ENCODE results near the gene DNAJC5G. TPM values are rescaled to one million over a fixed set of nuclear protein-coding genes. Genes with fewer than 3 reads are reported as not detected.

The DNAJC5G gene
- total and polyA plus RNA-seq, 11 donors, result 0.11 to 3.3 (median 1.2) TPM

DNA sequence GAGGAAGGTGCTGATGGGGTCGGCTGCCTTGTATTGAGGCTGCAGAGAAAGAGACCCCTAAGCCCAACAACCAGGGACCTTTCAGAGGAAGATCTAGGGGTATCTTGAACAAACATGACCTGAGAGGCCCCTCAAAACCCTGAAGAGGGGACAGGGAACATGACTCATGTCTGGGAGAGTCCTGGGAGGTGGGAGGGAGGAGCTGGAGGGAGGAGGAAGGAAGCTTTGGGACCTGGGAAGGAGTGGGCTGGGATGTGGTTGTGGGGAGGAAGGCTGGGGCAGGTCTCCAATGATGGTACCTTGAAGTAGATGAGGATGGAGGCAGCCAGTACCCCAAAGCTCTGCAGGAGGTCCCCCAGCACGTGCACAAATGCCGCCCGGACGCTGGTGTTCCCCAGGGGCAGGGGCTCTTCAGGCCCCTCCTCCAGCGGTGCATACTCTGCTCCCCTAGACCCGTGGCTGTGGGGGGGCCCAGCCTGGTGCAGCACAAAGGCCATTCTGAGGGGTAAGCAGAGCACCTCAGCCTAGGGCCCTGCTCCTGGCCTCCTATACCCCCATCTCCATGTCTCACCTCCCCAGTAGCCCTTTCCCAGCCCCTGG lies 18.3 kb upstream of the DNAJC5G start:
- no peaks in the 10 kb centered on the region for H3K36me3 ChIP-seq
- TF ChIP-seq, protein P1, sequence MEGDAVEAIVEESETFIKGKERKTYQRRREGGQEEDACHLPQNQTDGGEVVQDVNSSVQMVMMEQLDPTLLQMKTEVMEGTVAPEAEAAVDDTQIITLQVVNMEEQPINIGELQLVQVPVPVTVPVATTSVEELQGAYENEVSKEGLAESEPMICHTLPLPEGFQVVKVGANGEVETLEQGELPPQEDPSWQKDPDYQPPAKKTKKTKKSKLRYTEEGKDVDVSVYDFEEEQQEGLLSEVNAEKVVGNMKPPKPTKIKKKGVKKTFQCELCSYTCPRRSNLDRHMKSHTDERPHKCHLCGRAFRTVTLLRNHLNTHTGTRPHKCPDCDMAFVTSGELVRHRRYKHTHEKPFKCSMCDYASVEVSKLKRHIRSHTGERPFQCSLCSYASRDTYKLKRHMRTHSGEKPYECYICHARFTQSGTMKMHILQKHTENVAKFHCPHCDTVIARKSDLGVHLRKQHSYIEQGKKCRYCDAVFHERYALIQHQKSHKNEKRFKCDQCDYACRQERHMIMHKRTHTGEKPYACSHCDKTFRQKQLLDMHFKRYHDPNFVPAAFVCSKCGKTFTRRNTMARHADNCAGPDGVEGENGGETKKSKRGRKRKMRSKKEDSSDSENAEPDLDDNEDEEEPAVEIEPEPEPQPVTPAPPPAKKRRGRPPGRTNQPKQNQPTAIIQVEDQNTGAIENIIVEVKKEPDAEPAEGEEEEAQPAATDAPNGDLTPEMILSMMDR (IDR thresholded peaks at IDR 0.05), result no peak
- no peak for TF ChIP-seq POLR2A (IDR thresholded peaks at IDR 0.05)
- no peak overlapping the region for H3K4me3 ChIP-seq
- ATAC-seq (no peak), DNase-seq (no peak)
- H3K9me3 ChIP-seq, result no peaks in the 10 kb centered on the region
- peaks cover 7 to 74% (median 15%) of the 10 kb centered on the region in 9 donors for H3K27me3 ChIP-seq
- intact Hi-C loops (cut with DNase I), result no loop called here
- H3K27ac ChIP-seq, result no peak overlapping the region
- H3K4me1 ChIP-seq, result peaks cover 0 to 9% (median 0%) of the 10 kb centered on the region in 12 donors
- WGBS, 4 donors, result 59 to 80% (median 72%) methylated on average over 4 to 7 of the region's 7 CpGs

DNA sequence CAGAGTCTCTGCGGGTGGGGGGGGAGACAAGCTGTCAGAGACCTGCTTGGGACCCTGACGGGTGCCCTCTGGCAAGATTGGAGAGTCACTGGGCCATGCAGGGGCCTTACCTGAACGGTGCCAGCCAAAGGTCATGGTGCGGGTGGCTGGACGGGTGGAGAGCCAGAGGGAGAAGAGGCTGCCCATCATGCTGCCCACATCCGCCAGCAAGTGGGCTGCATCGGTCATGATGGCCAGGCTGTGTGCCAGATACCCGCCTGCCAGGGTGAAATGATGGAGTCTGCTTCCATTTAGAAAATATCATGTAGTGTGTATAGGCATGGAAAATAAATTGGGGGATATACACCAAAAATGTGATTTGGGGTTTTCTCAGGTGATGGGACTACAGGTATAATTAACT lies 17.2 kb upstream of the DNAJC5G start:
- Histone ChIP-seq H3K36me3 (no peaks in the 10 kb centered on the region), H3K4me1 (peaks cover 0 to 18% (median 9%) of the 10 kb centered on the region in 12 donors), H3K27me3 (peaks cover 16 to 77% (median 25%) of the 10 kb centered on the region in 9 donors), H3K27ac (no peak overlapping the region), H3K4me3 (no peak overlapping the region), H3K9me3 (no peaks in the 10 kb centered on the region)
- 88 to 93% (median 88%) methylated on average over 7 to 8 of the region's 8 CpGs for WGBS, 4 donors
- no peak for TF ChIP-seq POLR2A (IDR thresholded peaks at IDR 0.05)
- TF ChIP-seq, protein P1 (IDR thresholded peaks at IDR 0.05), result no peak
- intact Hi-C loops (cut with DNase I), result no loop called here
- no peak for DNase-seq
- ATAC-seq, result no peak

DNA sequence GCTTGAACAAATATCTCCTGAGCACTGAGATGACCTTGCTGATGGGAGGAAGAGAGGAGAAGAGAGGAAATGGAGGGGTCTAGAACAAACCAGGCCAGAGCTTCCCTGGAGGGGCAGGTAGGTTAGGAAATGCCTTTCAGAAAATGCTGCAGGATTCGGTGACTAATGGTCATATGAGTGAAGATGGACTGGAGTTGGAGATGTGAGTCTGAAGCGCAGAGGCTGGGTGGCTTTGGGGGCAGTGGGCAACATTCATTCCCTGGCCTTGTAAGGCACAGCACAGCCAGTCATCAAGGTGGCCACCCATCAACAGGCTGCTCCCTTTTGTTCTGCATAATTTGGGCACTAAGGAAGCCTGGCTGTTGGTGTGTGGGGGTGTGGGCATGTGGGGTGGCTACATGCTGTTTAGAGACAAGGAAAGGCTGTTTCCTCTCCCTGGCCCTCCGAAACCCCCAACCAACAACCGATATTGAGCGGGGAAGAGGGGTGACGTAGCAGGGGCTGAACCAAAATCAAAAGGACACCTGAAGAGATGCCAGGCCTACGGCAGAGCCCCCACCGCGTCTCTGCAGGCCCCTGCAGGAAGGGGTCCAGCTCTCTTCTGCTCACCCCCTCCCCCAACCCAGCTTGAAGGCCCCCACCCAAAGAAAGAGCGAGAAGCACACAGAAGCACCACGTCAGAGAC lies 13.8 kb upstream of the DNAJC5G start:
- peak overlapping the region in 9 of 12 donors; percentile 33 to 81 (median 62) for H3K4me3 ChIP-seq
- DNase-seq (no peak), ATAC-seq (no peak)
- WGBS, 4 donors, result 45 to 58% (median 50%) methylated on average over 11 of the region's 11 CpGs
- TF ChIP-seq, protein P1 (IDR thresholded peaks at IDR 0.05), result no peak
- no peak for TF ChIP-seq POLR2A (IDR thresholded peaks at IDR 0.05)
- intact Hi-C loops (cut with DNase I), result loop anchor here in 2 of 10 donors (5.0 kb wide), 1 partner anchor 41 kb away; no protein-coding TSS in a partner anchor
- no peaks in the 10 kb centered on the region for H3K9me3 ChIP-seq
- H3K27me3 ChIP-seq, result peaks cover 21 to 92% (median 41%) of the 10 kb centered on the region in 9 donors
- no peak overlapping the region for H3K27ac ChIP-seq
- H3K36me3 ChIP-seq, result no peaks in the 10 kb centered on the region
- peaks cover 0 to 43% (median 26%) of the 10 kb centered on the region in 12 donors for H3K4me1 ChIP-seq

- WGBS, 4 donors, result 1 to 10% (median 4%) methylated on average over 15 to 40 of the region's 40 CpGs
- DNase-seq, result no peak
- no peak for ATAC-seq
- peaks cover 21 to 90% (median 38%) of the 10 kb centered on the region in 9 donors for H3K27me3 ChIP-seq
- intact Hi-C loops (cut with DNase I), result loop anchor here in 3 of 10 donors (2.0 to 5.0 kb wide), 2 partner anchors 19 to 40 kb away; no protein-coding TSS in a partner anchor
- no peaks in the 10 kb centered on the region for H3K36me3 ChIP-seq
- H3K4me1 ChIP-seq, result peaks cover 0 to 43% (median 26%) of the 10 kb centered on the region in 12 donors
- no peaks in the 10 kb centered on the region for H3K9me3 ChIP-seq
- TF ChIP-seq, protein P1 (IDR thresholded peaks at IDR 0.05), result no peak
- no peak for TF ChIP-seq POLR2A (IDR thresholded peaks at IDR 0.05)
- peak overlapping the region; percentile 33 to 81 (median 62) for H3K4me3 ChIP-seq
- H3K27ac ChIP-seq, result peak overlapping the region in 2 of 12 donors; percentile 25 to 48
Measured at GRCh38 chr2:27261926-27262298, 13.3 kb upstream of the DNAJC5G start.

Data from heart left ventricle (tissue), 16 donors.